Tibial nerve (tissue), 4 donors: Measurements from ENCODE around the gene FAM114A2.

Experiments used
- EP300 ChIP-seq, 2 donors: sonication (generic); formaldehyde crosslinking; IDR thresholded peaks; one replicate each; pipeline ENCODE4 v1.6.1; 2017; ENCODE audit warnings: antibody characterized with exemption in 2 of 2, mild to moderate bottlenecking in 1 of 2
- POLR2A ChIP-seq, 2 donors: fragments of 450-650 bp; IDR thresholded peaks; one replicate each; pipeline ENCODE4 v1.6.1; 2017; ENCODE audit warnings: antibody characterized with exemption in 2 of 2, mild to moderate bottlenecking in 2 of 2, moderate library complexity in 2 of 2
- TF ChIP-seq, protein P1 (sequence below), 5 experiments: fragments of 200-600 bp in 3 of 5; fragments of 450-650 bp in 2 of 5; sonication (generic) in 3 of 5; IDR thresholded peaks; one replicate each; pipeline ENCODE4 v1.5.1; 2016 to 2019; ENCODE audit warnings: antibody characterized with exemption in 5 of 5, mild to moderate bottlenecking in 3 of 5, moderate library complexity in 2 of 5

DNA sequence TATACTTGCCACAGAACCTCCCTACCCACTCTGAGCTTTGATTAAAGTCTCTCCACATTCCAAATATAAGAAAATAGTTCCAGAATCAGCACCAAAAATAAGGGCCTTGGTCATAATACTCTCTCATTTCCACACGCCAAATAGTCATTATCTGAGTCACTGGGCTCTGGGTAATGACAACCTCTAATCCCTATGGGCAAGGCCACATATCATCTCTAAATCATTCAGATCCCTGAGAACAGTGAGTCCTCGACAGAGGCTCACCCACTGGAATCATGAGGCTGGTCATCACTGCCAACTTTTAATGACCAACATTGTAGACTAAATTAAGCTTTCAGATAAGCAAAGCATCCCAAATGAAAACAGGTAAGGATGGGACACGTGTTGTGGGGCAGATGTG, 28.1 kb downstream of the FAM114A2 start:
- TF ChIP-seq, protein P1, sequence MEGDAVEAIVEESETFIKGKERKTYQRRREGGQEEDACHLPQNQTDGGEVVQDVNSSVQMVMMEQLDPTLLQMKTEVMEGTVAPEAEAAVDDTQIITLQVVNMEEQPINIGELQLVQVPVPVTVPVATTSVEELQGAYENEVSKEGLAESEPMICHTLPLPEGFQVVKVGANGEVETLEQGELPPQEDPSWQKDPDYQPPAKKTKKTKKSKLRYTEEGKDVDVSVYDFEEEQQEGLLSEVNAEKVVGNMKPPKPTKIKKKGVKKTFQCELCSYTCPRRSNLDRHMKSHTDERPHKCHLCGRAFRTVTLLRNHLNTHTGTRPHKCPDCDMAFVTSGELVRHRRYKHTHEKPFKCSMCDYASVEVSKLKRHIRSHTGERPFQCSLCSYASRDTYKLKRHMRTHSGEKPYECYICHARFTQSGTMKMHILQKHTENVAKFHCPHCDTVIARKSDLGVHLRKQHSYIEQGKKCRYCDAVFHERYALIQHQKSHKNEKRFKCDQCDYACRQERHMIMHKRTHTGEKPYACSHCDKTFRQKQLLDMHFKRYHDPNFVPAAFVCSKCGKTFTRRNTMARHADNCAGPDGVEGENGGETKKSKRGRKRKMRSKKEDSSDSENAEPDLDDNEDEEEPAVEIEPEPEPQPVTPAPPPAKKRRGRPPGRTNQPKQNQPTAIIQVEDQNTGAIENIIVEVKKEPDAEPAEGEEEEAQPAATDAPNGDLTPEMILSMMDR (IDR thresholded peaks at IDR 0.05) = no peak
- TF ChIP-seq EP300 (IDR thresholded peaks at IDR 0.05) = no peak
- TF ChIP-seq POLR2A (IDR thresholded peaks at IDR 0.05) = no peak
